GM12875 (cell line): ENCODE measurements around the gene ETDB.
A peak's percentile ranks its signal among the peaks of the same experiment; 100 is the strongest.
"Not testable (repeated sequence)": the region's sequence is repeated elsewhere in the genome, so short reads cannot be mapped to it uniquely, and the experiment has no call there.

Source experiments
- H3K4me3 ChIP-seq: one replicate; pipeline ENCODE4 v1.5.1; 2011; ENCODE audit warnings: low read depth, low read length, control low read depth
- TF ChIP-seq, protein P1 (sequence below): IDR thresholded peaks from 2 replicates; pipeline ENCODE4 v1.5.1; 2011; ENCODE audit warnings: low read depth, mild to moderate bottlenecking, control low read depth, inconsistent platforms, low read length, moderate library complexity, borderline replicate concordance; ENCODE audit not compliant: insufficient read depth

Gene ETDB

DNA sequence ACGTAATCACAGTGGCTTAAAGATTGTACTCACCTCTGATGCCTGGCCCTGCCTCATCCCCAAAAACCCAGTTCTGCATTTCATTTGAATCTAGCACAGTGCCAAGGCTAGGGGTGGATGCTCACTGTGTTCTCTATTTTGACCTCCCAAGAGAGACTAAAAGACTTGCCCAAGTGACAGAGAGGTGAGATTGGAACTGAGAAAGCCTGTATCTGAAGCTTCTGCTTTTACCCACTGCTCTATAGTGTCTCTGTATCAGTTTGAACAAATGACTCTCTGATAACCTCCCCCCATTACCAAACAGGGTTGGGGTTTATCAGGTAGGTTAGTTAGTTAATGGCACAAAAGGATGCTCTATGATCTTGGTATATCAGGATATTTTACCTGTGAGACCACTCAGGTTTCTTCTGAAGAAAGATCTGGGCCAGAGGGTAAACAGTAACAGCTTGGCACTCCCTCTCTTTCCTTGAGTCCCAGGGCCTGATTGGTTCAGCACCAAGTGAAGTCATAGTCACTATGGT, at the start of gene ETDB:
TSS of gene ETDB (minus strand) at position 471 of the 521 bp plus-strand sequence. CDS start 1,265 bp downstream, outside the sequence.
- H3K4me3 ChIP-seq: not testable (repeated sequence)

DNA sequence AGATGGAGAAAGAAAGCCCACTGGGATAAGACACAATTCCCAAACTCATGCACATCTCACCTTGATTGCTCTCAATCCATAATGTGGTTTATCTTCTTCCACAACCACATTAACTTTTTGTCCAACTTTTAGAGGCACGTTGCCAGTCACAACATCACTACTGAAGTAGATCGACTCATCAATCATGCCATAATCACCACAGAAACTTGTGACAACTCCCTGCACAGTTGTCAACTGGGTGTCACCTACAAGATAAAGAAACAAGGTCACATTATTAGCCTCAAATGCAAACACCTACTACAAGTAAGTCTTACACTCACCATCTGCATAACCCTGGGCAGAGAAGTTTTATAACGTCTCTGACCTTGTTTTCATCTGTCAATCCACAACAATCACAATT, 49.2 kb upstream of the ETDB start:
- not testable (repeated sequence) for H3K4me3 ChIP-seq

DNA sequence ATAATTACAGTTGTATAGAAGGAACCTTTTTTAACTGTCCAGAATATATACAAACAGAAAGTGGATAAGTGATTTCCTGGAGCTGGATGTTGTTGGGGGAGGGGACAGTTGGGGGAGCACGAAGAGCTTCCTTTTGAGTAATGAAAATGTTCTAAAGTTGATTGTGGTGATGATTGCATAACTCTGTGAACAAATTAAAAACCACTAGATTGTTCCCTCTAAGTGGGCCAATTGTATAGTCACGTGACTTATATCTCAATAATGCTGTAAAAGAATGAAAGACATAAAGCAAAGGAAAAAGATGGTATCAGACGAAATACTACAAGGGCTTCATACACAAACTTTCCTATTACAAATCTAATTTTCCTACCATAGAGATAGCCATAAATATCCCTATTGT, 48.2 kb upstream of the ETDB start:
- TF ChIP-seq, protein P1, sequence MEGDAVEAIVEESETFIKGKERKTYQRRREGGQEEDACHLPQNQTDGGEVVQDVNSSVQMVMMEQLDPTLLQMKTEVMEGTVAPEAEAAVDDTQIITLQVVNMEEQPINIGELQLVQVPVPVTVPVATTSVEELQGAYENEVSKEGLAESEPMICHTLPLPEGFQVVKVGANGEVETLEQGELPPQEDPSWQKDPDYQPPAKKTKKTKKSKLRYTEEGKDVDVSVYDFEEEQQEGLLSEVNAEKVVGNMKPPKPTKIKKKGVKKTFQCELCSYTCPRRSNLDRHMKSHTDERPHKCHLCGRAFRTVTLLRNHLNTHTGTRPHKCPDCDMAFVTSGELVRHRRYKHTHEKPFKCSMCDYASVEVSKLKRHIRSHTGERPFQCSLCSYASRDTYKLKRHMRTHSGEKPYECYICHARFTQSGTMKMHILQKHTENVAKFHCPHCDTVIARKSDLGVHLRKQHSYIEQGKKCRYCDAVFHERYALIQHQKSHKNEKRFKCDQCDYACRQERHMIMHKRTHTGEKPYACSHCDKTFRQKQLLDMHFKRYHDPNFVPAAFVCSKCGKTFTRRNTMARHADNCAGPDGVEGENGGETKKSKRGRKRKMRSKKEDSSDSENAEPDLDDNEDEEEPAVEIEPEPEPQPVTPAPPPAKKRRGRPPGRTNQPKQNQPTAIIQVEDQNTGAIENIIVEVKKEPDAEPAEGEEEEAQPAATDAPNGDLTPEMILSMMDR: no peak

DNA sequence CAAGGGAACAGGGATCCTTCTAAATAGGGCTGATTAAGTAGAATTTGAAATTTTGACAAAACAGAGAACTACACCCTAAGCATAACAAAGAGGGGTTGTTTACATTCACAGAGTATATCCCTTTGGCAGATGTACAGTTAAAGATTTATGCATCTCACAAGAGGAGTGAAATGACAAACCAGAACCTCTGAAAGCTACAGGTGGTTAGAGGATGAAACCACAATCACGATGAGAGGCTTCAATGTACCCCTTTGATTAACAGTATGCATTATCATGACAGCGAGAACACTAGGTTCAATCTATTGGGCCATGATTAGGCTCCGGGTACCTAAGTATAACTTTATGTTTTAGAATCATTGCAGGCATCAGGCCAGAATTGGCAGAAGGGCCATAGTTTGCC, 34.4 kb upstream of the ETDB start:
- not testable (repeated sequence) for H3K4me3 ChIP-seq

More for the DNA sequence above, 48.2 kb upstream of the ETDB start:
- H3K4me3 ChIP-seq: no peak overlapping the region

DNA sequence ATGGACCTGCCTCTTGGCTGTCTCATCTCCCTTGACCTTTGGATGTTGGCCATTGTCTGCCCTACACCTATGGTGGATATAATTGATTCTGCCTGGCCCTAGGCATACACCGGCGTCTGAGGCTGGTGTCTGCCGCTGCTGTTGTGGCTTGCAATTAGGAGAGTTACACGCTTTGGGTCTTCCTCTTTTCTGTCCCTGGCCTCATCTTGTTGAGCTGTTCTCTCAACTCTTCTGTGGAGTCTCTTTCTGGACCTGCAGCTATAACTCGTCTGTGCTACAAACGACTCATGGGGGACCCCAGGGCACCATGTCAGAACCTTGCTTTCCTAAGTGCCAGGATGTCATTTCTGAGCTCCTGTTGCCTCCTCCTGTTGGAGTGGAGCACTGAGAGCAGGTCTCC, 5.8 kb upstream of the ETDB start:
- not testable (repeated sequence) for H3K4me3 ChIP-seq

DNA sequence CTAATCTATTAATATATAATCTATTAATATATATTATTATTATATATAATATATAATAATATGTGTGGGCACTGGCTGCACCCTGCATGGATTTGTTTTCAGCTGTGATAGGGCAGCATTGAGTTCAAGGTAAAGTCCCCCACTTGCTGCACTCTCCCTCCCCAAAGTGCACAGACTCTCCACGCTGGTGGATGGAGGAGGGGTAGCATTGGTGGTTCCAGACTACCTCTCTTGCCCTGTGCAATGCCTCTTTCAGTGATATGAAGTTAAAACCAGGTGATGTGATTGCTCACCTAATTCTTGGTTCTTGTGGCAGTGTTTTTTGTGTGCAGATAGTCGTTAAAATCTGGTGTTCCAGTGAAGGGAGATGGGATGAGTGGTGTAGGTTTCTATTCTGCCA, 4.3 kb downstream of the ETDB start:
- not testable (repeated sequence) for H3K4me3 ChIP-seq

DNA sequence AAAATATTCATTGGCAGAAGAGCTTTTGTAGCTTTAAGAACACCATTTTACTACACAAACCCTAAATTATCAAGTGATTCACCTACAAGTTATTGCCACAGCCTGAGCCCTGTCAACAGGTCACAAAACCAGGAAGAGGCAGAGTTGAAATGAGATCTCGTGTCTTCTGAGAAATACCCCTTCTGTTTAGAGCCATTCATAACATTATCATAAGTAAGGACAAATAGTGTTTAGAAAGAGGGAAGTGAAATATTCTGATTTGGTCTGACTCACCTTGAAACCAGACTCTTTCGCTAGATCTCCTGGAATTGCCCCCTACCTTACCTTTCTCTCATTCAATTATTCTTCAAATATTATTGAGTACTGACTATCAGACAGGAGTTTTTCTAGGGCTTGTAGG, 5.9 kb downstream of the ETDB start:
- H3K4me3 ChIP-seq: no peak overlapping the region
- TF ChIP-seq, protein P1: no peak

DNA sequence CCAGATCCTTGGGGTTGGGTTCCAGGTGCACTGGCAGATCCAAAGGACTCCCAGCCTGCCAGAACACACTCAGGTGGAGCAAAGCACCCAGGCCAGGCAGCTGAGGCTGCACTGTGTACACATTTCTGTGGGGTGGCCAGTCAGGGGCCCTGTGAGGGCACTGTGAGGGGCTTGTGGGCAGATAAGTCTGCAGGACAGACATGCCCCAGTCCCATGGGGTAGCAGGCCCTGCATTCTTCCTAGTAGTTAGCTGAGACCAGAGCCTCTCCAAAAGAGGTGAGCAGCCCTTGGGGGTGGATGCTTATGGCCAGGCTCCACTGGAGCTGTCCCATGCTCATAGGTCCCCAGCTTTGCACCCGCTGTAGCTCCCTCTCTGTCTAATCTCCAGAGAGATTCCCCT, 7.6 kb downstream of the ETDB start:
- TF ChIP-seq, protein P1: no peak
- H3K4me3 ChIP-seq: no peak overlapping the region

DNA sequence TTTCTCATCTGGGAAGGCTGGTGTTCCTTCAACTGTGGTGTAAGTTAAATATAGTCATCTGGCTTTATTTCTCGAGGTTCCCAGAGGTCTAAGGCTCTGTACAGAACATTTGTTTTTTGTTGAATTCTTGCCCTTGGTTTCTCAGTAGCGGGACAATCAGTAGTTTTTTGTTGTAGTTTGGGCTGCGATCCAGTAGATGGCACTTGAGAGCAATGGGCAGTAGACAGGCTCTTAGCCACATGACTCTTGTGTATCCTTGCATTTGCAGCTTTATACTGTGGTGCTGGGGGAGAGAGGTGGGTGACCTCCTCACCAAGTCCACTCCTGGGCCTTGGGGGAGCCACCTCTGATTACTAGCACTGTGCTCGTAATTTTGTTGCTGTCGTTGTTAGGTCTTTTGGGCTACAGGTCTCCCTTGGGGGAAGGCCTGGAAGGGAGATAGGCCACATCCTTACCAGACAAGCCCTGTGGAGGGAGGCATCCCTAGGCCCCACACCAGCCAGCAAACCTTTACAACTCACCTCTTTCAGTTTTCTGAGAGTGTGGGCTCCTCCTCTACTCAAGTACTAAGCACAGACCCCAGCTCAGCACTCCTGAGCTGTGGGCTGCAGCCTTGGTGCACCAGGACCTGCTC, 8.1 kb downstream of the ETDB start:
- no peak overlapping the region for H3K4me3 ChIP-seq
- TF ChIP-seq, protein P1: peak; percentile 78

DNA sequence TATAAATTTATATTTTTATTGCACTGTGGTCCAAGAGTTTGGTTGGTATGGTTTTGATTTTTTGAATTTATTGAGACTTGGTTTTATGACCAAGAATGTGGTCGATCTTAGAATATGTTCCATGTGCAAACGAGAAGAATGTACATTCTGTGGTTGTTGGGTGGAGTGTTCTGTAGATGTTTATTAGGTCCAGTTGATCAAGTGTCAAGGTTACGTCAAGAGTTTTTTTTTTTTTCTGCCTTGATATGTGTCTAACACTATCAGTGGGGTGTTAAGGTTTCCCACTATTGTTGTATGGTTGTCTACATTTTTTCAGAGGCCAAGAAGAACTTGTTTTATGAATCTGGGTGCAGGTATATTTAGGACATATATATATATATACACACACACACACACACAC, 10.8 kb downstream of the ETDB start:
- TF ChIP-seq, protein P1: no peak
- no peak overlapping the region for H3K4me3 ChIP-seq
